GM12873 (cell line): ENCODE results near the gene LARP6.

Source experiments
- TF ChIP-seq, protein P1 (sequence below): IDR thresholded peaks from 2 replicates; pipeline ENCODE4 v1.5.1; 2012; ENCODE audit warnings: low read depth, mild to moderate bottlenecking, moderate library complexity, low read length, control low read depth; ENCODE audit not compliant: insufficient read depth; ENCODE audit errors: missing control alignments

The LARP6 gene

DNA sequence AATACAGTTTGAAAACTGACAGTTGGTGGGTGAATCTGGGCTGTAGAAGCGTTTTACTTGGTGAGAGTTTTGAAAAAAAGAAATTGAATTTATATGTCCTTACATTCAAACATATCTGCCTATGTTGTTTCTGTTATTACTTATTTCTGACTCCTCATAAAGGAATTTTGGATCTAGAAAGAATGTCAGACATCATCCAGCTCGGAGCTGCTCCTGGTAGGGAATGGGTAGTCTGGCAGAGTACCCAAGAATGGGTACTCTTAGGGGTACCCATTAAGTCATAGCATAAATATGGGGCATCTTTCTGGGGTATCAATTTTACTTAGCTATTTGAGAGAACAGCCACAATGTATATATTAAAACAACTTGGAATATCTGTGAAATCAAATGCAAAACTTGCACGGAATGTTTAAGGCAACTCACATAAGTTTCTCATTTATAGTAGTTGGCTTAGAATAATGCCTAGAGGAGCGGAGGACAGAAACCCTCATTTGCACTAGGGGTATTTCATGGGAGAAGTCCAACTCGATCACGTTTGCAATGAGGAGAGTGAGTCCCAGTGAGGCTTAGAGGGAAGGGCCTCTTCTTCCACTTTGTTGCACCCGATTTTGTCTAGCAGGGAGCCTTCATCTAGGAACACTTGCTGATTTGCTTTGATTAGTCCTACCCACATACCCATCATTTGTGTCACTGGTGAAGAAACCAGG, 2.4 kb upstream of the LARP6 start:
- TF ChIP-seq, protein P1, sequence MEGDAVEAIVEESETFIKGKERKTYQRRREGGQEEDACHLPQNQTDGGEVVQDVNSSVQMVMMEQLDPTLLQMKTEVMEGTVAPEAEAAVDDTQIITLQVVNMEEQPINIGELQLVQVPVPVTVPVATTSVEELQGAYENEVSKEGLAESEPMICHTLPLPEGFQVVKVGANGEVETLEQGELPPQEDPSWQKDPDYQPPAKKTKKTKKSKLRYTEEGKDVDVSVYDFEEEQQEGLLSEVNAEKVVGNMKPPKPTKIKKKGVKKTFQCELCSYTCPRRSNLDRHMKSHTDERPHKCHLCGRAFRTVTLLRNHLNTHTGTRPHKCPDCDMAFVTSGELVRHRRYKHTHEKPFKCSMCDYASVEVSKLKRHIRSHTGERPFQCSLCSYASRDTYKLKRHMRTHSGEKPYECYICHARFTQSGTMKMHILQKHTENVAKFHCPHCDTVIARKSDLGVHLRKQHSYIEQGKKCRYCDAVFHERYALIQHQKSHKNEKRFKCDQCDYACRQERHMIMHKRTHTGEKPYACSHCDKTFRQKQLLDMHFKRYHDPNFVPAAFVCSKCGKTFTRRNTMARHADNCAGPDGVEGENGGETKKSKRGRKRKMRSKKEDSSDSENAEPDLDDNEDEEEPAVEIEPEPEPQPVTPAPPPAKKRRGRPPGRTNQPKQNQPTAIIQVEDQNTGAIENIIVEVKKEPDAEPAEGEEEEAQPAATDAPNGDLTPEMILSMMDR = no peak

DNA sequence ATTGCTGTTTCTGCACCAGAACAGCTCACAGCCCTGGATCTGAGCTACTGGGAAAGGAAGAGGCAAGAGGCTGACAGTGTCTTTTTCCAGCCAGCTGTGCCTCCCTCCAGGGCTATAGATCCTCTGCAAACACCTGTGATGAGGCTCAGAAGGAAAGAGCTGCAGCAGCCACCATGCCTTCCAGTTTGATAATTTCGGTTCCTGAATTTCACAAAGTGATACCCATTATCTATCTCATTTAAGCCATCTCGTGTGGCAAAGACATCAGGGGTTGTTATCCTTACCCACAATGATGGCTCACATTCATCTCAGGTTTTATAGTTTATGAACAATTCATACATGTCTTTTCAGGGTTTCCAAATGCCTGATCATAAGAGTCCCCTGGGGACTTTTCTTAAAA, 1.8 kb upstream of the LARP6 start:
- TF ChIP-seq, protein P1 = no peak

DNA sequence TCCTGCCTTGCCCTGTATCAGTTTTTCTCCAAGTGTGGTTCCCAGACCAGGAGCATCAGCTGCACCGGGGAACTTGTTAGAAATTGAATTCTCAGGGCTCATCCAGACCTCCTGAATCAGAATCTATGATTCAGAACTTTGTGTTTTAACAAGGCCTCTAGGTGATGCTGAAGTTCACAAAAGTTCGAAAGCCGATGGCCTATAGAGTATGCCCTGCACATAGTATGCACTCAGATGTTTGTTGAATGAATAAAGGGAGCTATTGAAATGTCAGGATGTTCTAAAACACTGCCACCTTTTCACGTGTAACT, 664 bp upstream of the LARP6 start:
- TF ChIP-seq, protein P1 = no peak

DNA sequence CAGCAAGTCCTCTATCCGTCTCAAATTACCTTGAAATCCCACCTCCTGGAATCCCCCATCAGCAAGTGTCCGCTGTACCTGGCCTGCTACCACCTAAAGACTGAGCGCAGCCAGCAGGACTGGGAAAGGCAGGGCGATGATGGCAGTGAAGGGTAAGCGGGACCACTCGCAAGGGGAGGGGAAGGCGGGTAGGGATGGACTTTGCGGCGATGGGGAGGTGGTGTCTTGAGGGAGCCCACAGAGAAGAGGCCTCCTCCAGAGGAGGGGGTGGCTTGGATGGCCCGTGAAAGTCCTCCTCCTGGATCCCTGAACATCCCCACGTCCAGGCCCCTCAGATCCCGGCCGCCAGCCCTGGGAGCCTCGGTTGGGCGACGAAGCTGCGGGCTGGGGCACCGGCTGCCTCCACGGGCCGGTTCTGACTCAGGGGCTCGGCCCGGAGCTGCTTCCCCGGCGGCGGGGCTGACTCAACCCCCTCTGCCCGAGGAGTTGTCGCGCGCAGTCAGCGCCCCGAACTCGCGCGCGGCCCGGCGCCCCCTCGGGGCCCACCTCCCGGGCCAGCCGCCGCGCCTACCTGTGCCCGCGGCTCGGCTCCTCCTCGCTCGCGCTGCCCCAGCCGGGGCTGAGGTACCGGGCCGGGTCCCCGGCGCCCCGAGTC, 512 bp downstream of the LARP6 start:
- TF ChIP-seq, protein P1 = no peak

DNA sequence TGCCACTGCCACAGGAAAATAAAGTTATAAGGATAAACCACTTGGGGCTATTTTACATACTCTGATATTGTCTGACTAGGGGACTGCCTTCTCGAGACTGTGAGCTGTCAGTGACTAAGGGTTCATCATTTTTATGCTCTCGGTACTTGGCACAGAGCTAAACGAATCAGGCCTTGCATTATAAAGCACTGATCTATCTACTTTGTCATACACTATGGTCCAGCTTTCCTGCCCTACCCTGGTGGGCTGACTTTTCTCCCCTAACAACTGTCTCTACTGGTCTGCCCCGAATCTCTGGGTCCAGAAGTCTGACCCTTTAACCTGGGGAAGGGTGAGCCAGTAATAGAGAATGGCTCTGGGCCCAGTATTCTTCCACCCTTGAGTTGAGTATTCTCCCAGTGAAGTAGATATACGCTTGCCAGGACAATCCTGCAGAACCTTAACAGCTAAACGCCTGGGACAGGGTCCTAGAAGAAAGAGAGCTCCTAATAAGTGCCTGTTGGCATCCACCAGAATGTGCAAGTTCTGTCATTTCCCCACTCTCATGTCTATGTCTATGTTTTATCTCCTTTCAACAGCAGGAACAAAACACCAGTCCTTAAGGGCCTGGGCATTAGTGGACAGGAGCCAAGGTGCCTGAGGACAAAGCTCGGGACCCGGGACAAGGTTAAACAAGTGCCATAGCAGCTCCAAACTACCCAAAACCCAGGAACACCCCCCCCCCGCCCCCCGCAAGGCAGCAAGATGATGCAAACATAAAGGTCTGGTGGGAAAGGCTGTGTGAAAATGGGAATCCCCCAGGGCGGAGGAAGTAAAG, 1.2 kb downstream of the LARP6 start:
- TF ChIP-seq, protein P1 = no peak

DNA sequence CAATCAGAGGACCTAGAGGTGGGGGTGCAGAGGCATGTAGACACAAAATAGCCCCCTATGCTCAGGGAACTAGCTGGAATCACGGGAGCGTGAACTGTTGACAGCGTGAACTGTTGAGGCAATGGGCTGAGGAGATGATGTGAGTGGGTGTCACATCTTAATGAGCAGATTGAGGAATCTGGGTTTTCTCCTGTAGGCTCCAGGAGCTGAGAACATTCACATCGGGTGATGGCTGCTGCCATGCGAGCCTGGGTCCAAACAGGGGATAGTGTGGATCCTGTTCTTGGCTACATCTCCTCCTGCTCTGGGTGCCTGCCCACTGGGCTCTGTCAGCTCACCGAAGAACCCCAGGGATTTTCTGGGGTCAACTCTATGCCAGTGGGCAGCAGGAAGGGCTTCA, 2.1 kb downstream of the LARP6 start:
- TF ChIP-seq, protein P1 = no peak
